Measurements from ENCODE around the gene NUDT10. TPM values are rescaled to one million over a fixed set of nuclear protein-coding genes. Genes with fewer than 3 reads are reported as not detected.
"Not testable (repeated sequence)": the region's sequence is repeated elsewhere in the genome, so short reads cannot be mapped to it uniquely, and the experiment has no call there.

The NUDT10 gene
- 17.7 and 18.3 TPM in 2 replicates for total RNA-seq
- long read RNA-seq, transcript NUDT10-201 (2 exons, 1,917 nt): major isoform, 43 of 43 reads
- long read RNA-seq, partial matches to known transcripts: 0 of 43 reads
- long read RNA-seq, other reads (novel, unspliced or antisense): 0 of 43 reads

GRCh38 chrX:51332188-51332942 is at the start of gene NUDT10:
Gene NUDT10 (plus strand): TSS chrX:51332822. CDS start chrX:51332966, 144 bp downstream.
- Mint-ChIP-seq H3K4me1 (peaks cover 19% of the 10 kb centered on the region), H3K9me3 (no peaks in the 10 kb centered on the region), H3K36me3 (ENCODE audit: low read depth) (no peaks in the 10 kb centered on the region), H3K4me3 (peak within 1 kb of the TSS; percentile 92), H3K27ac (ENCODE audit: unreplicated experiment) (peak within 1 kb of the TSS; percentile 43), H3K27me3 (ENCODE audit: low read depth) (peaks cover 2% of the 10 kb centered on the region)
- DNase-seq (ENCODE audit: low read depth, low spot score): peak; percentile 68
- TF ChIP-seq CTCF (conservative IDR thresholded peaks at IDR 0.05): no peak

GRCh38 chrX:51292421-51292820 is 40.2 kb upstream of the NUDT10 start:
- no peaks in the 10 kb centered on the region for H3K4me1 Mint-ChIP-seq

GRCh38 chrX:51296138-51296537 is 36.5 kb upstream of the NUDT10 start:
- H3K9me3 Mint-ChIP-seq: peaks cover 4% of the 10 kb centered on the region
- H3K4me3 Mint-ChIP-seq: no peak overlapping the region
- DNase-seq (ENCODE audit: low read depth, low spot score): no peak
- no peaks in the 10 kb centered on the region for H3K27me3 Mint-ChIP-seq (ENCODE audit: low read depth)
- no peaks in the 10 kb centered on the region for H3K36me3 Mint-ChIP-seq (ENCODE audit: low read depth)
- no peaks in the 10 kb centered on the region for H3K4me1 Mint-ChIP-seq
- TF ChIP-seq CTCF (conservative IDR thresholded peaks at IDR 0.05): no peak
- no peak overlapping the region for H3K27ac Mint-ChIP-seq (ENCODE audit: unreplicated experiment)

More at GRCh38 chrX:51292421-51292820, 40.2 kb upstream of the NUDT10 start:
- Mint-ChIP-seq H3K9me3 (peaks cover 10% of the 10 kb centered on the region), H3K27me3 (ENCODE audit: low read depth) (no peaks in the 10 kb centered on the region), H3K36me3 (ENCODE audit: low read depth) (no peaks in the 10 kb centered on the region), H3K4me3 (no peak overlapping the region), H3K27ac (ENCODE audit: unreplicated experiment) (no peak overlapping the region)
- no peak for DNase-seq (ENCODE audit: low read depth, low spot score)
- TF ChIP-seq CTCF (conservative IDR thresholded peaks at IDR 0.05): no peak

GRCh38 chrX:51316271-51316670 is 16.4 kb upstream of the NUDT10 start:
- Mint-ChIP-seq H3K4me1 (no peaks in the 10 kb centered on the region), H3K9me3 (peaks cover 8% of the 10 kb centered on the region), H3K27me3 (ENCODE audit: low read depth) (no peaks in the 10 kb centered on the region), H3K27ac (ENCODE audit: unreplicated experiment) (no peak overlapping the region), H3K36me3 (ENCODE audit: low read depth) (peaks cover 2% of the 10 kb centered on the region), H3K4me3 (no peak overlapping the region)
- TF ChIP-seq CTCF (conservative IDR thresholded peaks at IDR 0.05): no peak
- DNase-seq (ENCODE audit: low read depth, low spot score): no peak

GRCh38 chrX:51332943-51333785 is 542 bp downstream of the NUDT10 start:
- Mint-ChIP-seq H3K4me3 (peak overlapping the region; percentile 92), H3K4me1 (peaks cover 19% of the 10 kb centered on the region), H3K27ac (ENCODE audit: unreplicated experiment) (peak overlapping the region; percentile 43)
- not testable (repeated sequence) for DNase-seq (ENCODE audit: low read depth, low spot score); H3K27me3 Mint-ChIP-seq (ENCODE audit: low read depth); H3K36me3 Mint-ChIP-seq (ENCODE audit: low read depth); H3K9me3 Mint-ChIP-seq

Data from neural crest cell (in vitro differentiated cells).